IMR-90 (cell line): ENCODE results near the gene NOMO2. TPM values are rescaled to one million over a fixed set of nuclear protein-coding genes. Genes with fewer than 3 reads are reported as not detected.
"Not testable (repeated sequence)": the region's sequence is repeated elsewhere in the genome, so short reads cannot be mapped to it uniquely, and the experiment has no call there.

Source experiments
- ATAC-seq: fragments of 200-7000 bp; cut with Tn5 transposase; 2 replicates; pipeline ENCODE4 v1.9.1; 2020; ENCODE audit warnings: low read depth, mild to moderate bottlenecking, moderate library complexity
- BruUV-seq: library from RNA; stranded (reverse); fragments of 400-500 nt; replicated peaks from 2 replicates; lab custom pipeline; 2021; lab: Mats Ljungman, UMichigan
- CTCF ChIA-PET: fragments of 300-600 bp; formaldehyde crosslinking; extraction: SDS; loops from one replicate; lab custom pipeline; 2021; ENCODE audit warnings: antibody characterized with exemption; lab: Yijun Ruan, JAX
- POLR2A ChIA-PET: fragments of 300-600 bp; sonication (Branson Sonifier 250); formaldehyde crosslinking; loops from one replicate; lab custom pipeline; 2022; ENCODE audit warnings: antibody characterized with exemption; ENCODE audit not compliant: unreplicated experiment; lab: Charles Lee
- DNase-seq: peaks from one replicate; pipeline ENCODE4 v3.0.0; 2013
- H2AFZ ChIP-seq: replicated peaks from 2 replicates; pipeline ENCODE3; 2013; ENCODE audit warnings: low read length, mild to moderate bottlenecking; ENCODE audit not compliant: poor library complexity
- H2AK5ac ChIP-seq: 2 replicates; pipeline ENCODE4 v1.6.1; 2013; ENCODE audit warnings: low read depth, low read length, inconsistent platforms
- H2AK9ac ChIP-seq: replicated peaks from 2 replicates; pipeline ENCODE3; 2013; ENCODE audit warnings: mild to moderate bottlenecking, low read depth, low read length, moderate library complexity; ENCODE audit not compliant: poor library complexity
- H2BK120ac ChIP-seq: 2 replicates; pipeline ENCODE4 v1.6.1; 2013; ENCODE audit warnings: low read depth, low read length, inconsistent platforms
- H2BK15ac ChIP-seq: 3 replicates; pipeline ENCODE4 v1.6.1; 2013; ENCODE audit warnings: low read depth, low read length, inconsistent platforms
- H2BK20ac ChIP-seq: 2 replicates; pipeline ENCODE4 v1.6.1; 2013; ENCODE audit warnings: low read depth, mild to moderate bottlenecking, inconsistent platforms, low read length, moderate library complexity
- H2BK5ac ChIP-seq: 2 replicates; pipeline ENCODE4 v1.6.1; 2013; ENCODE audit warnings: mild to moderate bottlenecking, low read depth, low read length, inconsistent platforms; ENCODE audit not compliant: poor library complexity, severe bottlenecking
- H3K14ac ChIP-seq: replicated peaks from 2 replicates; pipeline ENCODE4 v1.6.1; 2013; ENCODE audit warnings: low read depth, low read length, inconsistent platforms
- H3K18ac ChIP-seq: 2 replicates; pipeline ENCODE4 v1.6.1; 2013; ENCODE audit warnings: low read depth, low read length, control low read depth
- H3K23ac ChIP-seq: 2 replicates; pipeline ENCODE4 v1.6.1; 2013; ENCODE audit warnings: low read depth, low read length, inconsistent platforms
- H3K27ac ChIP-seq: 2 replicates; pipeline ENCODE4 v1.5.1; 2013; ENCODE audit warnings: mild to moderate bottlenecking, control low read depth, low read length; ENCODE audit not compliant: insufficient read depth
- H3K27me3 ChIP-seq: 2 replicates; pipeline ENCODE4 v1.6.1; 2013; ENCODE audit warnings: low read length; ENCODE audit not compliant: control insufficient read depth, insufficient read depth
- H3K36me3 ChIP-seq: 2 replicates; pipeline ENCODE4 v1.6.1; 2013; ENCODE audit warnings: low read length, mixed read lengths; ENCODE audit not compliant: control insufficient read depth, insufficient read depth
- H3K4ac ChIP-seq: 2 replicates; pipeline ENCODE4 v1.6.1; 2013; ENCODE audit warnings: low read depth, low read length, inconsistent platforms
- H3K4me1 ChIP-seq: 2 replicates; pipeline ENCODE4 v1.6.1; 2013; ENCODE audit warnings: low read length, mixed read lengths; ENCODE audit not compliant: control insufficient read depth, insufficient read depth
- H3K4me2 ChIP-seq: 2 replicates; pipeline ENCODE4 v1.6.1; 2013; ENCODE audit warnings: low read depth, mild to moderate bottlenecking, control low read depth, low read length, moderate library complexity
- H3K4me3 ChIP-seq: 2 replicates; pipeline ENCODE4 v1.5.1; 2013; ENCODE audit warnings: low read depth, mild to moderate bottlenecking, control low read depth, low read length, moderate library complexity; ENCODE audit not compliant: insufficient read depth
- H3K56ac ChIP-seq: 2 replicates; pipeline ENCODE4 v1.6.1; 2013; ENCODE audit warnings: low read length, inconsistent platforms; ENCODE audit not compliant: insufficient read depth; ENCODE audit errors: extremely low read depth
- H3K79me1 ChIP-seq, 2 experiments: 2 replicates each; pipeline ENCODE4 v1.6.1; 2013; ENCODE audit warnings: low read length in 2 of 2, inconsistent platforms in 1 of 2, low read depth in 1 of 2
- H3K9ac ChIP-seq: 2 replicates; pipeline ENCODE4 v1.6.1; 2013; ENCODE audit warnings: low read depth, low read length, control low read depth
- H3K9me1 ChIP-seq: 2 replicates; pipeline ENCODE4 v1.6.1; 2013; ENCODE audit warnings: low read length, inconsistent platforms; ENCODE audit not compliant: insufficient read depth
- H3K9me3 ChIP-seq: 2 replicates; pipeline ENCODE4 v1.6.1; 2013; ENCODE audit warnings: low read length; ENCODE audit not compliant: control insufficient read depth, insufficient read depth
- H4K20me1 ChIP-seq: 2 replicates; pipeline ENCODE4 v1.6.1; 2013; ENCODE audit warnings: low read length, inconsistent platforms; ENCODE audit not compliant: insufficient read depth
- H4K5ac ChIP-seq: 2 replicates; pipeline ENCODE4 v1.6.1; 2013; ENCODE audit warnings: mild to moderate bottlenecking, low read depth, low read length, control low read depth
- H4K8ac ChIP-seq, 2 experiments: 2 replicates each; pipeline ENCODE4 v1.6.1; 2013; ENCODE audit warnings: low read depth in 2 of 2, low read length in 2 of 2, control low read depth in 1 of 2, inconsistent platforms in 1 of 2
- H4K91ac ChIP-seq: 2 replicates; pipeline ENCODE4 v1.6.1; 2013; ENCODE audit warnings: low read depth, low read length, inconsistent platforms; ENCODE audit not compliant: insufficient read depth
- WGBS, 2 experiments: methylation state at CpG; one replicate each; pipeline versions ENCODE4 v1.1.5 to v1.1.7; 2013; ENCODE audit warnings: missing lambda C conversion rate in 2 of 2; ENCODE audit not compliant: insufficient read length in 1 of 2; ENCODE audit errors: extremely low coverage in 2 of 2; 5-methylcytosine and 5-hydroxymethylcytosine counted together
- dilution Hi-C: fragments of 300-500 bp; cut with HindIII; formaldehyde crosslinking; loops from one replicate; pipeline ENCODE4 v1.14.3; 2018; ENCODE audit warnings: low sequenced_read_pairs; ENCODE audit not compliant: unreplicated experiment
- in situ Hi-C: fragments of 300-500 bp; cut with MboI; formaldehyde crosslinking; loops from 3 replicates; pipeline ENCODE4 v1.14.3; 2019; ENCODE audit warnings: low sequenced_read_pairs, inconsistent platforms, mixed read lengths
- intact Hi-C: fragments of 100-400 bp; cut with micrococcal nuclease; formaldehyde crosslinking; loops from 2 replicates; pipeline ENCODE4 v1.10.0; 2022
- polyA plus RNA-seq, 3 experiments: library from polyadenylated mRNA; depleted of rRNA; stranded (reverse); fragments of >200 nt; gene quantifications; 2 replicates each; pipeline ENCODE4 v1.2.3, GENCODE V29; 2012; ENCODE audit warnings: low replicate concordance in 1 of 3
- total RNA-seq: library from RNA; depleted of rRNA; stranded (reverse); fragments of >200 nt; gene quantifications from 2 replicates; pipeline ENCODE4 v1.2.3, GENCODE V29; 2012

The NOMO2 gene
- total and polyA plus RNA-seq, 2 of the 4 experiments (the other 2 are of a cell fraction) = 103 to 184 TPM

- H4K91ac ChIP-seq, H2AFZ ChIP-seq, H3K14ac ChIP-seq, H2AK5ac ChIP-seq, H3K9me1 ChIP-seq, H3K79me1 ChIP-seq, H4K5ac ChIP-seq, BruUV-seq, H3K4ac ChIP-seq, H3K4me1 ChIP-seq, H2BK5ac ChIP-seq, H2BK15ac ChIP-seq, H3K56ac ChIP-seq, CTCF ChIA-PET, H3K27ac ChIP-seq, H3K4me3 ChIP-seq, H3K4me2 ChIP-seq, H3K9me3 ChIP-seq, H4K8ac ChIP-seq, H3K23ac ChIP-seq, H4K20me1 ChIP-seq, H2AK9ac ChIP-seq, DNase-seq, in situ Hi-C loops, dilution Hi-C loops, H2BK20ac ChIP-seq, H3K18ac ChIP-seq, H3K36me3 ChIP-seq, ATAC-seq, intact Hi-C loops, H3K27me3 ChIP-seq, H3K9ac ChIP-seq, H2BK120ac ChIP-seq, POLR2A ChIA-PET: not testable (repeated sequence)
- 69% methylated on average over 5 of the region's 10 CpGs; no CpG with 5 or more reads in 1 of the 2 experiments for WGBS, 2 experiments
Observed at GRCh38 chr16:18585789-18586188, 23.9 kb upstream of the NOMO2 start.
